Heart right ventricle (tissue), 16 donors: ENCODE data around the gene LAPTM4A. TPM values are rescaled to one million over a fixed set of nuclear protein-coding genes. Genes with fewer than 3 reads are reported as not detected.
A peak's percentile ranks its signal among the peaks of the same experiment; 100 is the strongest.

Source experiments
- ATAC-seq, 8 donors: fragments of 200-7000 bp; cut with Tn5 transposase; one replicate each; pipeline ENCODE4 v1.9.1; 2020; ENCODE audit warnings: mild to moderate bottlenecking in 8 of 8, moderate library complexity in 8 of 8, moderate number of reproducible peaks in 1 of 8
- DNase-seq, 2 donors: peaks; one replicate each; pipeline ENCODE4 v3.0.0-alpha.2; 2020
- H3K27ac ChIP-seq, 10 donors: fragments of 200-600 bp; sonication (generic) in 2 of 10; one replicate each; pipeline versions ENCODE4 v1.5.0 to v1.8.0; 2020 to 2022; ENCODE audit warnings: mild to moderate bottlenecking in 3 of 10
- H3K27me3 ChIP-seq, 7 donors: fragments of 200-600 bp; one replicate each; pipeline ENCODE4 v1.8.0; 2021 to 2022; ENCODE audit warnings: mild to moderate bottlenecking in 2 of 7
- H3K36me3 ChIP-seq, 9 donors: fragments of 200-600 bp; sonication (generic) in 1 of 9; one replicate each; pipeline versions ENCODE4 v1.5.0 to v1.8.0; 2020 to 2022; ENCODE audit warnings: mild to moderate bottlenecking in 2 of 9
- H3K4me1 ChIP-seq, 9 donors: fragments of 200-600 bp; sonication (generic) in 1 of 9; one replicate each; pipeline versions ENCODE4 v1.5.0 to v1.8.0; 2020 to 2022; ENCODE audit warnings: mild to moderate bottlenecking in 4 of 9
- H3K4me3 ChIP-seq, 10 donors: fragments of 200-600 bp; sonication (generic) in 2 of 10; one replicate each; pipeline versions ENCODE4 v1.5.0 to v1.8.0; 2020 to 2022; ENCODE audit warnings: mild to moderate bottlenecking in 7 of 10, moderate library complexity in 2 of 10
- H3K9me3 ChIP-seq, 11 donors: fragments of 200-600 bp in 10 of 11; sonication (generic) in 2 of 11; one replicate each; pipeline versions ENCODE4 v1.5.0 to v1.8.0; 2013 to 2022; ENCODE audit warnings: mild to moderate bottlenecking in 2 of 11, control low read depth in 1 of 11, moderate library complexity in 1 of 11
- WGBS, 2 donors: extraction: QIAGEN DNeasy Blood & Tissue Kit; methylation state at CpG; one replicate each; pipeline ENCODE4 v1.1.7; 2013; ENCODE audit warnings: inconsistent platforms in 1 of 2; 5-methylcytosine and 5-hydroxymethylcytosine counted together
- intact Hi-C, 10 donors: fragments of 100-400 bp; cut with DNase I; formaldehyde crosslinking; loops; one replicate each; pipeline versions ENCODE4 v1.11.1 to v1.14.2; 2022
- polyA plus RNA-seq, 2 donors: library from polyadenylated mRNA; stranded (reverse); fragments of 200-250 nt; gene quantifications; one replicate each; pipeline ENCODE4 v1.2.3, GENCODE V29; 2013
- total RNA-seq, 10 donors: library from RNA; stranded (reverse); fragmentation: NEBNext Ultra II Directional in 3 of 10; extraction: Animal tissue kit (Norgen Biotek cat#: 25700) in 3 of 10; gene quantifications; one replicate each; pipeline versions ENCODE4 v1.2.1 to v1.2.4, GENCODE V29; 2021 to 2023
- TF ChIP-seq, protein P1 (sequence below), 9 donors: fragments of 200-600 bp; sonication (generic) in 2 of 9; IDR thresholded peaks; one replicate each; pipeline versions ENCODE4 v1.5.0 to v1.8.0; 2021 to 2022; ENCODE audit warnings: antibody characterized with exemption in 9 of 9, mild to moderate bottlenecking in 5 of 9, moderate library complexity in 1 of 9
- donor health status: Arrhythmogenic right ventricular cardiomyopathy.
- donor health status: ischemic (EF 13 %, LVEDD 7.1; RV severe dilation, severe dysfunction).
- donor health status: healthy with polysubstance abuse.
- donor health status: DM: no; HTN: yes; CAD: no.
- donor health status: DM: no; HTN: no; CAD: no.
- donor health status: ischemic (EF 25% LVEDD 6.9; RV normal size, moderate dysfunction).
- donor health status: ischemic (EF 25% LVEDD 5.7; RV mildly dilated, moderate dysfunction).
- donor health status: healthy.
- donor health status: DM: yes; HTN: yes; CAD: no.
- donor health status: Ischemic cardiomyopathy.
- donor health status: ischemic (EF 35%, LVEDD 5.7; RV mildly dilated, moderate dysfunction).
- donor health status: nonischemic (EF 11% LVEDD 7.7; RV severe dilation, severe dysfunction).
- donor health status: DM: yes; HTN: yes; CAD: no.
- donor health status: PGD.
- donor health status: ischemic (EF 29% LVEDD 5.4; RV normal size, mild dysfunction).
- donor health status: nonischemic (EF 23%, LVEDD 6.1; RV moderate dilation, normal function).

LAPTM4A gene
- total and polyA plus RNA-seq, 12 donors = 83.3 to 325 (median 183) TPM

DNA sequence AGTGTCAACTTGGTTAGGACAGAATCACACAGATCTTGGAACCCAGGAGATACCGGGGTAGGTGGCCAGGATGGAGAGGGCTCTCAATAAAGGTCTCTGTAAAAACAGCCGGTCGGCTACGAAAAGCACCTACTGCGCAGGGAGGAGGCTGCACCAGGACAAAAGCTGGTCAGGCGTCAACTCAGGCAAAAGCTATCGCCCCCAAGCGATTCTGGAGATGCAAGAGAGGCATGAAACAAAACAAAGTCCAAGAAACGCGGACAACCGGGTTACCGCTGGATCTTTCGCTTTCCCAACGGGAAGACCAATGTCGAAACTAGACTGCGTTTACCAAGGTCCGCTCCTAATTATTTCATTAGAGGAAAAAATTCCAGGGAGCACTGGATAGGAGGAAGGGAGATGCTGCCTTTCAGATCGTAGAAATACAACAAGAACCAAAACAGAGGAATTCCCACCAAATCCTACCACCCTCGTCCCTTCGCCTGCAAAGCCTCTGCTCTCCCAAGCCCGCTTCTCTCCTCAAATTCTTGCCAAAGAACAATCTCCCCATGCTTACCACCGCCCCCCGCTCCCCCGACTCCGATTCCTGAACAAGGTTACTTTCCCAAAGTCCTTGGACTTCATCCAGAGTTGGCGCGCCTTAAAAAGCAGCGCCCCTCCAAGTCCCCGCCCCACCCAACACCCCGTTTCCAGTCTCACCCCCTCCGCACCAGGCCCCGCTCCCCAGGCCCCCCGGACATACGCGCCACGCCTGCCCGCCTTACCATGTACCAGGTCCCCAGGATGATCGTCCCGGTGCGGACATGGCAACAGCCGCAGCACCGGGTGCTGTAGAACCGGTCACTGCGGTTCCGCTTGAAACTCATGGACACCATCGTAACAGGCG is 539 bp downstream of the LAPTM4A start:
- intact Hi-C loops = loop anchor here in 3 of 10 donors (5.0 kb wide), 3 partner anchors 34 to 149 kb away; partner anchors contain the start of gene TTC32 (in 1 of the 3)
- peaks cover 0 to 50% (median 35%) of the 10 kb centered on the region in 9 donors for H3K4me1 ChIP-seq
- ATAC-seq = peak in 7 of 8 donors; percentile 16 to 61 (median 37)

DNA sequence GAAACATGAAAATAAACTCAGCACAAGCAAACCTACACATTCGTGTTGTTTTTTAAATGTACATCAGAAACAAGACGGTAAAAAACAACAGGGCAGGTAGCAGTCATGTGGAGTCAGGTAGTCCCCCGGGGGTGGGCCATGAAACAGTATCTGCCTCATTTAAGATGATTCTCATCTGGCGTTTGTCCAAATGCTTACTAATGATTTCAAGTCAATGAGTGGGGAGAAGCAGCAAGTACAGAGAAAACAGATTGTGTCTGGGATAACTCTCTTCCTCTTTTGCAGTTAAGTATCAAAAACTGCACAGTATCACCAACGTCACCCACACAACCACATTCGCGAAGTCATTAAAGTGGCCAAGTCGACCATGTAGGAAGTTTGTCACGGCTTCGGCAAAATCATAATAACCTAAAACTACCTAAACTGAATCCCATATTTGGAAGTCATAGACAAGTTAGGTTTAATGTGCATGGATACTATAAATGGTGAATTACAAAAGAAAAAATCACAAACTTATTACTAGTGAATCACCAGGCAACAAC is 1.3 kb downstream of the LAPTM4A start:
- TF ChIP-seq, protein P1, sequence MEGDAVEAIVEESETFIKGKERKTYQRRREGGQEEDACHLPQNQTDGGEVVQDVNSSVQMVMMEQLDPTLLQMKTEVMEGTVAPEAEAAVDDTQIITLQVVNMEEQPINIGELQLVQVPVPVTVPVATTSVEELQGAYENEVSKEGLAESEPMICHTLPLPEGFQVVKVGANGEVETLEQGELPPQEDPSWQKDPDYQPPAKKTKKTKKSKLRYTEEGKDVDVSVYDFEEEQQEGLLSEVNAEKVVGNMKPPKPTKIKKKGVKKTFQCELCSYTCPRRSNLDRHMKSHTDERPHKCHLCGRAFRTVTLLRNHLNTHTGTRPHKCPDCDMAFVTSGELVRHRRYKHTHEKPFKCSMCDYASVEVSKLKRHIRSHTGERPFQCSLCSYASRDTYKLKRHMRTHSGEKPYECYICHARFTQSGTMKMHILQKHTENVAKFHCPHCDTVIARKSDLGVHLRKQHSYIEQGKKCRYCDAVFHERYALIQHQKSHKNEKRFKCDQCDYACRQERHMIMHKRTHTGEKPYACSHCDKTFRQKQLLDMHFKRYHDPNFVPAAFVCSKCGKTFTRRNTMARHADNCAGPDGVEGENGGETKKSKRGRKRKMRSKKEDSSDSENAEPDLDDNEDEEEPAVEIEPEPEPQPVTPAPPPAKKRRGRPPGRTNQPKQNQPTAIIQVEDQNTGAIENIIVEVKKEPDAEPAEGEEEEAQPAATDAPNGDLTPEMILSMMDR (IDR thresholded peaks at IDR 0.05) = no peak
- 0 to 1% methylated on average over 10 of the region's 10 CpGs for WGBS, 2 donors
- H3K4me1 ChIP-seq = peaks cover 0 to 57% (median 43%) of the 10 kb centered on the region in 9 donors
- H3K9me3 ChIP-seq = no peaks in the 10 kb centered on the region
- peak overlapping the region; percentile 87 to 99 (median 98) for H3K27ac ChIP-seq
- H3K4me3 ChIP-seq = peak overlapping the region; percentile 48 to 91 (median 69)
- intact Hi-C loops = loop anchor here in 3 of 10 donors (5.0 kb wide), 3 partner anchors 33 to 148 kb away; partner anchors contain the start of gene TTC32 (in 1 of the 3)
- ATAC-seq (no peak), DNase-seq (no peak)
- peaks cover 0 to 3% (median 0%) of the 10 kb centered on the region in 9 donors for H3K36me3 ChIP-seq
- H3K27me3 ChIP-seq = no peaks in the 10 kb centered on the region

More for the DNA sequence above, 539 bp downstream of the LAPTM4A start:
- Histone ChIP-seq H3K27me3 (peaks cover 0 to 3% (median 0%) of the 10 kb centered on the region in 7 donors), H3K36me3 (peaks cover 0 to 3% (median 0%) of the 10 kb centered on the region in 9 donors), H3K9me3 (no peaks in the 10 kb centered on the region), H3K27ac (peak overlapping the region; percentile 87 to 99 (median 98)), H3K4me3 (peak overlapping the region; percentile 48 to 91 (median 69))
- peak; percentile 33 to 61 for DNase-seq
- WGBS, 2 donors = 0 to 1% methylated on average over 46 to 47 of the region's 47 CpGs
- TF ChIP-seq, protein P1 (IDR thresholded peaks at IDR 0.05) = peak in 4 of 9 donors; percentile 33 to 48 (median 38)

DNA sequence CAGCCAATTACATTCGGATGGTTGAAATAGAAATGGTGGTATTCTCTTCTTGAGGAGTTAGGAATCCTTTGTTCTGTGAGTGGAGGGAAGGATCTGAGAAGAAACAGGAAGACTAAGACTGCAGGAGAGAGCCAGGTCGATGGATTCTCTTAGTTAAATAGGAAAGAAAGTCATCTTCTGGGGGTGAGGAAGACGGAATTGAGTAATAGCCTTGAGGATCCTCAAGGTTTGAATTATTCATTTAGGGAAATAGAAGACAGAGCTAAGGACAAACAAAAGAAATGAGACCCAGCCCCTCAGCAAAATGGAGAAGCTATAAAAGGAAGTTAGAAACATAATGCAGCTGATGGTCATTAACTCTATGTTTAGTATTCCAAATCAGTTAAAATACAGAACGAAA is 1.8 kb downstream of the LAPTM4A start:
- Histone ChIP-seq H3K9me3 (no peaks in the 10 kb centered on the region), H3K4me3 (peak overlapping the region; percentile 48 to 91 (median 69)), H3K27ac (peak overlapping the region in 9 of 10 donors; percentile 87 to 99 (median 98)), H3K36me3 (peaks cover 0 to 3% (median 0%) of the 10 kb centered on the region in 9 donors), H3K4me1 (peaks cover 0 to 62% (median 48%) of the 10 kb centered on the region in 9 donors), H3K27me3 (no peaks in the 10 kb centered on the region)
- intact Hi-C loops = loop anchor here in 3 of 10 donors (5.0 kb wide), 3 partner anchors 32 to 147 kb away; partner anchors contain the start of gene TTC32 (in 1 of the 3)
- DNase-seq (no peak), ATAC-seq (no peak)
- TF ChIP-seq, protein P1 (IDR thresholded peaks at IDR 0.05) = no peak
- 1 to 3% methylated on average over 4 of the region's 4 CpGs for WGBS, 2 donors
